Neural progenitor cell (in vitro differentiated cells): ENCODE results near the gene CD44.

Source experiments
- CTCF ChIP-seq: fragments of 200-600 bp; sonication (generic); IDR thresholded peaks from 2 replicates; pipeline ENCODE4 v1.5.1; 2017; ENCODE audit warnings: antibody characterized with exemption, mild to moderate bottlenecking
- EZH2 ChIP-seq: fragments of 200-600 bp; sonication (generic); IDR thresholded peaks from 2 replicates; pipeline ENCODE4 v1.6.1; 2017; ENCODE audit warnings: antibody characterized with exemption, mild to moderate bottlenecking, moderate library complexity
- EZH2phosphoT487 ChIP-seq: fragments of 200-600 bp; sonication (generic); IDR thresholded peaks from 2 replicates; pipeline ENCODE4 v1.6.1; 2017; ENCODE audit warnings: antibody characterized with exemption

- TF ChIP-seq CTCF, result no peak
- no peak for TF ChIP-seq EZH2
- TF ChIP-seq EZH2phosphoT487, result no peak
These were observed 102.6 kb downstream of the CD44 start for GRCh38 chr11:35241531-35241930.
